Esophagus squamous epithelium (tissue), 4 donors: ENCODE measurements around the gene PRSS22.

Source experiments
- CTCF ChIP-seq, 6 experiments: fragments of 450-650 bp in 4 of 6; fragments of 200-600 bp in 2 of 6; sonication (generic) in 2 of 6; IDR thresholded peaks; one replicate each; pipeline ENCODE4 v1.5.1; 2016 to 2019; ENCODE audit warnings: antibody characterized with exemption in 6 of 6, mild to moderate bottlenecking in 4 of 6, moderate library complexity in 4 of 6
- POLR2A ChIP-seq, 4 donors: fragments of 450-650 bp; IDR thresholded peaks; one replicate each; pipeline ENCODE4 v1.6.1; 2017; ENCODE audit warnings: antibody characterized with exemption in 4 of 4, mild to moderate bottlenecking in 4 of 4, moderate library complexity in 3 of 4

GRCh38 chr16:2816751-2817339 lies 41.1 kb downstream of the PRSS22 start, which contains the start of gene PRSS21:
- TF ChIP-seq POLR2A (IDR thresholded peaks at IDR 0.05), result no peak
- TF ChIP-seq CTCF (IDR thresholded peaks at IDR 0.05), result peak in 1 of 6 experiments; percentile 10
